MM.1S (cell line): ENCODE results near the gene NLRP6.
A peak's percentile ranks its signal among the peaks of the same experiment; 100 is the strongest.

Experiments used
- DNase-seq: peaks from one replicate; pipeline ENCODE4 v3.0.0-alpha.2; 2015
- H2AFZ ChIP-seq: fragments of 300-600 bp; sonication (generic); 2 replicates; pipeline ENCODE4 v1.6.0; 2016; ENCODE audit warnings: antibody characterized with exemption, low read length
- H3F3A ChIP-seq: fragments of 300-600 bp; sonication (generic); 2 replicates; pipeline ENCODE4 v1.6.1; 2016; ENCODE audit warnings: mild to moderate bottlenecking, antibody characterized with exemption, low read length, moderate library complexity, mixed read lengths; ENCODE audit not compliant: insufficient read depth
- H3K27ac ChIP-seq: fragments of 300-600 bp; sonication (generic); 2 replicates; pipeline ENCODE4 v1.5.1; 2016; ENCODE audit warnings: mild to moderate bottlenecking, low read length
- H3K27me3 ChIP-seq: fragments of 300-600 bp; sonication (generic); replicated peaks from 2 replicates; pipeline ENCODE4 v1.6.0; 2016; ENCODE audit warnings: low read length; ENCODE audit not compliant: insufficient read depth
- H3K36me3 ChIP-seq: fragments of 300-600 bp; sonication (generic); replicated peaks from 2 replicates; pipeline ENCODE4 v1.6.1; 2016; ENCODE audit warnings: mild to moderate bottlenecking, low read length, mixed read lengths; ENCODE audit not compliant: insufficient read depth
- H3K4me1 ChIP-seq: fragments of 300-600 bp; sonication (generic); 2 replicates; pipeline ENCODE4 v1.6.1; 2016; ENCODE audit warnings: low read length, mixed read lengths
- H3K4me2 ChIP-seq: fragments of 300-600 bp; sonication (generic); 2 replicates; pipeline ENCODE4 v1.6.0; 2016; ENCODE audit warnings: low read depth, low read length
- H3K4me3 ChIP-seq: fragments of 300-600 bp; sonication (generic); 2 replicates; pipeline ENCODE4 v1.5.1; 2016; ENCODE audit warnings: low read length, mixed read lengths
- H3K79me2 ChIP-seq: fragments of 300-600 bp; sonication (generic); 2 replicates; pipeline ENCODE4 v1.6.1; 2016; ENCODE audit warnings: mixed run types, low read length, mixed read lengths
- H3K9ac ChIP-seq: fragments of 300-600 bp; sonication (generic); 2 replicates; pipeline ENCODE4 v1.6.1; 2016; ENCODE audit warnings: low read length, mixed read lengths
- H3K9me2 ChIP-seq: fragments of 300-600 bp; sonication (generic); replicated peaks from 2 replicates; pipeline ENCODE4 v1.6.1; 2016; ENCODE audit warnings: mild to moderate bottlenecking, low read length, mixed read lengths; ENCODE audit not compliant: insufficient read depth
- H3K9me3 ChIP-seq: fragments of 300-600 bp; sonication (generic); replicated peaks from 2 replicates; pipeline ENCODE4 v1.6.1; 2016; ENCODE audit warnings: mild to moderate bottlenecking, low read length, mixed read lengths; ENCODE audit not compliant: insufficient read depth
- H4K20me1 ChIP-seq: fragments of 300-600 bp; sonication (generic); 2 replicates; pipeline ENCODE4 v1.6.1; 2016; ENCODE audit warnings: mild to moderate bottlenecking, low read length, moderate library complexity, mixed read lengths; ENCODE audit not compliant: insufficient read depth
- CTCF ChIP-seq: fragments of 300-600 bp; sonication (generic); IDR thresholded peaks from 2 replicates; pipeline ENCODE4 v1.5.1; 2016; ENCODE audit warnings: antibody characterized with exemption, low read length, mixed read lengths
- EZH2 ChIP-seq: fragments of 300-600 bp; sonication (generic); optimal IDR thresholded peaks from 2 replicates; pipeline ENCODE3; 2017; ENCODE audit warnings: low read depth, mild to moderate bottlenecking, antibody characterized with exemption, low read length, mixed read lengths
- EZH2phosphoT487 ChIP-seq: fragments of 300-600 bp; sonication (generic); IDR thresholded peaks from 2 replicates; pipeline ENCODE4 v1.6.1; 2018; ENCODE audit warnings: antibody characterized with exemption, low read length

Gene NLRP6

DNA sequence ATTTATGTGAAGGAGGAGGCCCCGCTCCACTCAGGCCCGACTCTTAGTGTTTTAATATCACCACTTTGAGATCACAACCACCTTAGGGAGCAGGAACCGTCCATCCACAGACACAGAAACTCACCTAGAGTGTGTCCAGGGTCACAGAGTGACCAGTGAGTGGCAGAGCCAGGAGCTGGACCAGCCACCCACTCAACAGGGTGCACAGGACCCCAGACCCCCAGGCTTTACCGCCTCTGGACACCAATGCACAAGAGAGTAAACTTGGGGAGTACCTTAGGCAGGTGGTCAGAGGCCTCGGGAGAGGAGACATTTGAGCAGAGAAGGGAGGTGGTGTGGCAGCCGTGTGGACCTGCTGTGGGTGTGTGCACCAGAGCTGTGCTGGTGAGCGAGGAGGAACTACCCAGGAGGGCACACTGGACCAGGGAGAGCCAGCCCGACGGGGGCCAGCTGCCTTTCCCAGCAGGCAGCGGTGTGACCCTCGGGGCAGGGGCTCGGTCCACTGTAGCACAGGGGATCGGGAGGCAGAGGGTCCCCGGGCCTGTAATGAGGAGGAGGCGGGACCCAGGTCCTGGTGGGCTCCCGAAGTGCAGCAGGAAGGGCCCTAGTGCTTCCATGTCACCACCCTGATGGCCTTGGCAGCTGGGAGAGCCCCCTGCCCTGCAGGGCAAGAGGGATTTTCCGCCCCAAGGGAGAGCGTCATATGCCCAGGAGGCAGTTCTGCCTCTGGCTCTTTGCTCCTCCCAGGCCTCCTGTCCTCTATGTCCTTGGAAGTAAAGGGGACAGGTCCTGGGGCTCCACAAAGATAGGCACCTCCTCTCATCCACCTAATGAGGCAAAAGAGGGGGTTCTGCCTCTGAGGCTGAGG is 7.5 kb upstream of the NLRP6 start:
- no peak overlapping the region for H3K9ac ChIP-seq
- no peaks in the 10 kb centered on the region for H3K9me2 ChIP-seq
- peaks cover 33% of the 10 kb centered on the region for H3F3A ChIP-seq
- no peaks in the 10 kb centered on the region for H3K36me3 ChIP-seq
- H3K4me2 ChIP-seq: peak overlapping the region; percentile 88; the same call in 1 of the 2 replicates
- H3K4me3 ChIP-seq: no peak overlapping the region
- H3K27ac ChIP-seq: peak overlapping the region; percentile 97; the same call in 1 of the 2 replicates
- H4K20me1 ChIP-seq: no peaks in the 10 kb centered on the region
- no peaks in the 10 kb centered on the region for H3K27me3 ChIP-seq
- no peak for DNase-seq
- H3K9me3 ChIP-seq: no peaks in the 10 kb centered on the region
- H2AFZ ChIP-seq: no peak overlapping the region
- TF ChIP-seq EZH2phosphoT487 (no peak), EZH2 (no peak), CTCF (no peak)
- peaks cover 12% of the 10 kb centered on the region for H3K4me1 ChIP-seq
- H3K79me2 ChIP-seq: peaks cover 6% of the 10 kb centered on the region; the same call in 1 of the 2 replicates

DNA sequence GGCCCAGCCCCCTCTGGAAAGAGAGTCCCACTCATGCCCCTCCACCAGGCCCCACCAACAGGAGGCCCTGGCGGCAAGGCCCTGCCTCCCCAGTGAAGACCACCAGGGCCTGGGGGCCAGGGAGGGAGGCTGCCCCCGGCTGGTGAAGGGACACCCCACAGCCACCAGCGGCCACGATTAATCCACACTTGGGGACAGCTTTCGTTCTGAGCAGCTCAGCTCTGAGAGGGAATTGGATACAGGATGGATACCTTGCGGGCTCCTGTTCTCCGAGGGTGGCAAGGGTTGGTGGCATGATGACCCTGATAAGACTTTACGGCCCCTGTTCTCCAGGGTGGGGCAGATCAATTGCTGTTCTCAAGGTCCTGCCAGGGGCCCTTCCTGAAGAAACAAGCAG is 6.9 kb upstream of the NLRP6 start:
- H3K36me3 ChIP-seq: no peaks in the 10 kb centered on the region
- H4K20me1 ChIP-seq: no peaks in the 10 kb centered on the region
- no peak overlapping the region for H3K4me2 ChIP-seq
- peaks cover 33% of the 10 kb centered on the region for H3F3A ChIP-seq
- H3K9ac ChIP-seq: no peak overlapping the region
- H3K79me2 ChIP-seq: peaks cover 6% of the 10 kb centered on the region; the same call in 1 of the 2 replicates
- DNase-seq: no peak
- H3K4me3 ChIP-seq: no peak overlapping the region
- no peak overlapping the region for H3K27ac ChIP-seq
- H3K4me1 ChIP-seq: peaks cover 12% of the 10 kb centered on the region
- no peak overlapping the region for H2AFZ ChIP-seq
- H3K9me3 ChIP-seq: no peaks in the 10 kb centered on the region
- H3K9me2 ChIP-seq: no peaks in the 10 kb centered on the region
- H3K27me3 ChIP-seq: no peaks in the 10 kb centered on the region
- TF ChIP-seq CTCF (no peak), EZH2 (no peak), EZH2phosphoT487 (no peak)

DNA sequence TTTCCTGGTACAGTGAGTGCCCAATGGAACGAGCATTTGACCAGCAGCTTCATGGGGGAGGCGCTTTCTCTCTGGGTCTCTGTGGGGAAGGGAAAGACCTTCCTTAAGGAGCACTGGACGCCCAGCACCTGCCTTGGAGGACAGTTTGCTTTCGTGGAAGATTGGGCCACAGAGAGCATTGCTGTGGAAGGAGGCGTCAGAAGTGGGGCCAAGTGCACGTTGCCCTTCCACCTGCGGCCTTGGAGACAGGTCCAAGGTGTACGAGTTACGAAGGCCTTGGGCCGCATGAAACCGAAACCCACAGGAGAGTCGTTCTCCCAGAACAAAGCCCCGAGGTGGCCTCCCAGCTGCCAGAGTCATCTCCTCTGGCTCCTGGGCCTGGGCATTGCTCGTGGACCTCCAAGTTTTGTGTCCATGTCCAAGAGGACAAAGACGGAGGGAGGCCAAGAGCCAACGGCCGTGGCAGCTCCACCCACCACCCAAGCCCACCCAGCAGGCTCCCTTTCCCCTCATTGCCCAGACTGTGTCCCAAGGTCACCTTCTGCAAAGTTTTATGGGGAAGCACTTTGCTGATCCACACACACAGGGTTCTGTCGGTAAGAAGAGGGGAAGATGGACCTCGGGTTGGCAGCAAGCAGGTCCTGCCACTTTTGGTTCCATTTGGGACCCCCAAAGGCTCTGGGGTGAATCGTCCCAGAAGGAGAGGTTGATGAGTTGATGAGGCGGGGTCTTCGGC is 5.8 kb upstream of the NLRP6 start:
- H3K4me2 ChIP-seq: no peak overlapping the region
- no peaks in the 10 kb centered on the region for H3K9me2 ChIP-seq
- TF ChIP-seq EZH2phosphoT487: no peak
- H3K9ac ChIP-seq: no peak overlapping the region
- H3K27ac ChIP-seq: no peak overlapping the region
- H2AFZ ChIP-seq: no peak overlapping the region
- H3K9me3 ChIP-seq: no peaks in the 10 kb centered on the region
- no peaks in the 10 kb centered on the region for H3K36me3 ChIP-seq
- peaks cover 6% of the 10 kb centered on the region; the same call in 1 of the 2 replicates for H3K4me1 ChIP-seq
- no peaks in the 10 kb centered on the region for H3K27me3 ChIP-seq
- no peak overlapping the region for H3K4me3 ChIP-seq
- H3K79me2 ChIP-seq: peaks cover 6% of the 10 kb centered on the region; the same call in 1 of the 2 replicates
- peaks cover 27% of the 10 kb centered on the region for H3F3A ChIP-seq
- no peak for DNase-seq
- H4K20me1 ChIP-seq: no peaks in the 10 kb centered on the region
